ENCODE measurements around the gene ABCA7. TPM values are rescaled to one million over a fixed set of nuclear protein-coding genes. Genes with fewer than 3 reads are reported as not detected.

Gene ABCA7
- total and polyA plus RNA-seq, 2 of the 8 experiments (the other 6 are each of a cell fraction or from before 2014, with no cell fraction given) = 10.4 to 25.6 TPM

DNA sequence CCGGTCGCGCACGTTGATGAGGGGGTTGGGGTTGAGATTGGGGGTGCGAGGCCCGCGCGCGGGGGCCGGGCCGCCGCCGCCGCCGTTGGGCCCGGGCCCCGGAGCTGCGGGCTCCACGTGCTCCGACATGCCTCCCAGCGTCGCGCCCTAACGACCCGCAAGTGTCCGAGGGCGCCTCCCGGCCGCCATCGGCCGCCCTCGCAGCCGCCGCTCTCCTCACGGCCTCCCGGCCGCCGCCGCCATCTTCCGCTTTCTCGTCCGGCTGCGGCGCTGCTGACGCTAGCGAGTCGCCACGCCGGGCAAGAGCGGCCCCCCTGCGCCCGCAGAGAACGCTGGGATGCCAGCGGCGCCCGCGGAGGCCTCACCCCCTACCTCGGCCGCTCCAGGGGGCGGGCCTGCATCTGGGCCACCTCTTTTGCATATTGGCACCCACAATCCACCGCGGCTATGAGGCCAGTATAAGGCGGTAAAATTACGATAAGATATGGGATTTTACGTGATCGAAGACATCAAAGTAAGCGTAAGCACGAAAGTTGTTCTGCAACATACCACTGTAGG is 19.0 kb upstream of the ABCA7 start, which contains the start of gene TMEM259 (continued):
- TF ChIP-seq NRF1 (IDR thresholded peaks at IDR 0.05; ENCODE audit: low read depth, low read length) (no peak), JUN (IDR thresholded peaks at IDR 0.05; ENCODE audit: low read depth, low read length) (no peak), POLR2A (IDR thresholded peaks at IDR 0.05; ENCODE audit: control extremely low read depth in 1 of 2, low read depth in 2 of 2, low read length in 2 of 2) (no peak), CBX8 (IDR thresholded peaks at IDR 0.05; ENCODE audit: borderline replicate concordance, low read depth, low read length) (no peak), CHD2 (IDR thresholded peaks at IDR 0.05; ENCODE audit: low read length) (no peak; the same call in 1 of the 2 replicates), RFX5 (IDR thresholded peaks at IDR 0.05; ENCODE audit: borderline replicate concordance, low read depth, low read length) (no peak), KDM1A (IDR thresholded peaks at IDR 0.05; ENCODE audit: borderline replicate concordance, low read length) (no peak), POU5F1 (IDR thresholded peaks at IDR 0.05; ENCODE audit: low read depth, low read length) (no peak), RBBP5 (IDR thresholded peaks at IDR 0.05; ENCODE audit: borderline replicate concordance, low read depth, low read length) (0 out of 2 replicates have a peak, but pooled peaks have one; percentile 83), HDAC2 (IDR thresholded peaks at IDR 0.05; ENCODE audit: borderline replicate concordance in 1 of 2, low read depth in 2 of 2, low read length in 2 of 2) (peak in 1 of 2 experiments; percentile 75; a peak in 1 of 4 replicates), KDM4A (IDR thresholded peaks at IDR 0.05; ENCODE audit: low read depth, low read length, severe bottlenecking) (peak; percentile 21), CEBPB (IDR thresholded peaks at IDR 0.05; ENCODE audit: low read depth, low read length) (no peak), SP4 (IDR thresholded peaks at IDR 0.05; ENCODE audit: low read length) (no peak), E2F6 (IDR thresholded peaks at IDR 0.05) (no peak), MAFK (IDR thresholded peaks at IDR 0.05; ENCODE audit: low read depth, low read length) (no peak), ATF3 (IDR thresholded peaks at IDR 0.05; ENCODE audit: insufficient read depth, low read depth, low read length) (no peak), RNF2 (IDR thresholded peaks at IDR 0.05; ENCODE audit: borderline replicate concordance, low read depth, low read length, missing control alignments, poor library complexity, severe bottlenecking) (no peak)
